Measurements from ENCODE around the gene MUC15. TPM values are rescaled to one million over a fixed set of nuclear protein-coding genes. Genes with fewer than 3 reads are reported as not detected.

The MUC15 gene
- total and polyA plus RNA-seq, 2 experiments from 2014 or later = not detected

GRCh38 chr11:26584818-26585217 is 12.8 kb upstream of the MUC15 start (continued):
- TF ChIP-seq ZNF462 (CRISPR knock-in tag; IDR thresholded peaks at IDR 0.05) = no peak

- H3K27me3 Mint-ChIP-seq (ENCODE audit: insufficient read depth, low read depth, poor library complexity) = no peaks in the 10 kb centered on the region
- no peaks in the 10 kb centered on the region for H3K79me2 ChIP-seq (replicated peaks; ENCODE audit: insufficient read depth)
- no peaks in the 10 kb centered on the region; the same call in 2 of the 3 replicates for H3K9me3 Mint-ChIP-seq
- no peak overlapping the region for H2AFZ ChIP-seq
- H3K27ac ChIP-seq (ENCODE audit: low read depth) = no peak overlapping the region
- no peak overlapping the region for H3K4me3 ChIP-seq
- peaks cover 14% of the 10 kb centered on the region for H3K4me1 Mint-ChIP-seq
- H3K27ac Mint-ChIP-seq = no peak overlapping the region
- DNase-seq (ENCODE audit: low spot score) = no peak
- no peaks in the 10 kb centered on the region for H3K36me3 Mint-ChIP-seq (ENCODE audit: low read depth)
- no peaks in the 10 kb centered on the region for H4K20me1 ChIP-seq (replicated peaks; ENCODE audit: insufficient read depth)
- no peaks in the 10 kb centered on the region for H3K36me3 ChIP-seq (ENCODE audit: insufficient read depth)
- H3K4me1 ChIP-seq (ENCODE audit: insufficient read depth) = peaks cover 17% of the 10 kb centered on the region
- H3K4me2 ChIP-seq = no peak overlapping the region
- no peak for ATAC-seq
- H3K27me3 ChIP-seq (ENCODE audit: insufficient read depth) = no peaks in the 10 kb centered on the region
- H3K9me2 ChIP-seq (ENCODE audit: insufficient read depth) = no peaks in the 10 kb centered on the region; the same call in 1 of the 2 replicates
- no peaks in the 10 kb centered on the region for H3F3A ChIP-seq (replicated peaks; ENCODE audit: low read depth)
- no peak overlapping the region for H3K4me3 Mint-ChIP-seq
- TF ChIP-seq POLR2AphosphoS5 (IDR thresholded peaks at IDR 0.05; ENCODE audit: low read depth) (no peak), ETS1 (IDR thresholded peaks at IDR 0.05) (no peak), ZNF462 (CRISPR knock-in tag; IDR thresholded peaks at IDR 0.05) (no peak), STAT1 (IDR thresholded peaks at IDR 0.05; ENCODE audit: unreplicated experiment) (no peak), ZNF331 (CRISPR knock-in tag; IDR thresholded peaks at IDR 0.05; ENCODE audit: low read depth) (no peak), CTCF (conservative IDR thresholded peaks at IDR 0.05; ENCODE audit: low read depth in 2 of 2) (no peak), CREB1 (CRISPR knock-in tag; IDR thresholded peaks at IDR 0.05; ENCODE audit: low read depth) (no peak)
Measured at GRCh38 chr11:26583550-26583949, 11.5 kb upstream of the MUC15 start.

Measured in GM23338 (cell line).